ENCODE data around the gene MSMP. TPM values are rescaled to one million over a fixed set of nuclear protein-coding genes. Genes with fewer than 3 reads are reported as not detected.

Gene MSMP
- total RNA-seq, 2 donors from 2014 or later, result not detected

- Histone ChIP-seq H3K4me3 (no peak overlapping the region), H3K27me3 (no peaks in the 10 kb centered on the region), H3K36me3 (replicated peaks in 1 of 2; ENCODE audit: insufficient read depth in 1 of 2, low read depth in 2 of 2) (peaks cover 31 to 74% of the 10 kb centered on the region in 2 donors), H3K9me3 (no peaks in the 10 kb centered on the region), H3K27ac (no peak overlapping the region), H3K4me1 (no peaks in the 10 kb centered on the region)
- WGBS, 2 donors, result 72 to 76% methylated on average over 7 of the region's 7 CpGs
- TF ChIP-seq POLR2A (IDR thresholded peaks at IDR 0.05) (no peak), CTCF (IDR thresholded peaks at IDR 0.05) (no peak)
- DNase-seq (no peak), ATAC-seq (no peak)
- intact Hi-C loops (cut with DNase I), result no loop called here
Measured at GRCh38 chr9:35710818-35711500, 43.1 kb downstream of the MSMP start.

- intact Hi-C loops (cut with DNase I), result no loop called here
- no peaks in the 10 kb centered on the region for H3K27me3 ChIP-seq
- H3K4me3 ChIP-seq, result no peak overlapping the region
- no peak for DNase-seq
- no peak for ATAC-seq
- H3K4me1 ChIP-seq, result no peaks in the 10 kb centered on the region
- H3K36me3 ChIP-seq (replicated peaks in 1 of 2; ENCODE audit: insufficient read depth in 1 of 2, low read depth in 2 of 2), result peaks cover 41 to 76% of the 10 kb centered on the region in 2 donors
- H3K9me3 ChIP-seq, result no peaks in the 10 kb centered on the region
- TF ChIP-seq CTCF (IDR thresholded peaks at IDR 0.05) (no peak), POLR2A (IDR thresholded peaks at IDR 0.05) (no peak)
- 93 to 98% methylated on average over 4 of the region's 4 CpGs for WGBS, 2 donors
- no peak overlapping the region for H3K27ac ChIP-seq
Measured at GRCh38 chr9:35708146-35708545, 45.9 kb downstream of the MSMP start.

GRCh38 chr9:35706951-35707350 is 47.1 kb downstream of the MSMP start:
- peaks cover 40 to 79% of the 10 kb centered on the region in 2 donors for H3K36me3 ChIP-seq (replicated peaks in 1 of 2; ENCODE audit: insufficient read depth in 1 of 2, low read depth in 2 of 2)

GRCh38 chr9:35705836-35706430 is 48.1 kb downstream of the MSMP start:
- no peak for TF ChIP-seq CTCF (IDR thresholded peaks at IDR 0.05)
- no peak for TF ChIP-seq POLR2A (IDR thresholded peaks at IDR 0.05)
- ATAC-seq (no peak), DNase-seq (no peak)
- H3K27me3 ChIP-seq, result no peaks in the 10 kb centered on the region
- H3K9me3 ChIP-seq, result no peaks in the 10 kb centered on the region
- no peak overlapping the region for H3K4me3 ChIP-seq
- no peak overlapping the region for H3K27ac ChIP-seq
- intact Hi-C loops (cut with DNase I), result no loop called here
- H3K36me3 ChIP-seq (replicated peaks in 1 of 2; ENCODE audit: insufficient read depth in 1 of 2, low read depth in 2 of 2), result peaks cover 33 to 76% of the 10 kb centered on the region in 2 donors
- H3K4me1 ChIP-seq, result no peaks in the 10 kb centered on the region
- 85% methylated on average over 7 of the region's 7 CpGs; no CpG with 5 or more reads in 1 of the 2 donors for WGBS, 2 donors

More at GRCh38 chr9:35706951-35707350, 47.1 kb downstream of the MSMP start:
- TF ChIP-seq POLR2A (IDR thresholded peaks at IDR 0.05) (no peak), CTCF (IDR thresholded peaks at IDR 0.05) (no peak)
- no peaks in the 10 kb centered on the region for H3K9me3 ChIP-seq
- no peaks in the 10 kb centered on the region for H3K4me1 ChIP-seq
- no peak overlapping the region for H3K4me3 ChIP-seq
- no peaks in the 10 kb centered on the region for H3K27me3 ChIP-seq
- ATAC-seq, result no peak
- H3K27ac ChIP-seq, result no peak overlapping the region
- intact Hi-C loops (cut with DNase I), result no loop called here
- WGBS, 2 donors, result 92 to 93% methylated on average over 9 to 10 of the region's 10 CpGs
- no peak for DNase-seq
